ENCODE results near the gene RAD51B. TPM values are rescaled to one million over a fixed set of nuclear protein-coding genes. Genes with fewer than 3 reads are reported as not detected.

The RAD51B gene
- total RNA-seq, 1 experiment from 2014 or later: 14.2 TPM

- TF ChIP-seq OVOL2 (CRISPR knock-in tag; IDR thresholded peaks at IDR 0.05; ENCODE audit: borderline replicate concordance) (no peak), HMGA2 (CRISPR knock-in tag; IDR thresholded peaks at IDR 0.05) (no peak), ZSCAN18 (CRISPR knock-in tag; IDR thresholded peaks at IDR 0.05) (no peak), ERG (CRISPR knock-in tag; IDR thresholded peaks at IDR 0.05) (no peak)
Measured at GRCh38 chr14:68106905-68107304, 287.3 kb downstream of the RAD51B start (continued).

- POLR2A ChIA-PET: no interaction called here
- no peaks in the 10 kb centered on the region for H3K27me3 Mint-ChIP-seq (ENCODE audit: low read depth)
- no peak overlapping the region for H3K27ac Mint-ChIP-seq
- H3K4me3 Mint-ChIP-seq: no peak overlapping the region
- DNase-seq (ENCODE audit: low spot score): no peak
- ATAC-seq: no peak
- H3K36me3 Mint-ChIP-seq: no peaks in the 10 kb centered on the region
- TF ChIP-seq SMAD3 (CRISPR knock-in tag; IDR thresholded peaks at IDR 0.05; ENCODE audit: borderline replicate concordance) (no peak), ZNF232 (CRISPR knock-in tag; IDR thresholded peaks at IDR 0.05) (no peak), ZNF532 (CRISPR knock-in tag; IDR thresholded peaks at IDR 0.05; ENCODE audit: borderline replicate concordance) (no peak)
- peaks cover 55% of the 10 kb centered on the region for H3K4me1 Mint-ChIP-seq
- CTCF ChIA-PET: no interaction called here
- H3K9me3 Mint-ChIP-seq: no peaks in the 10 kb centered on the region
Measured at GRCh38 chr14:68109132-68109900, 289.7 kb downstream of the RAD51B start.

- TF ChIP-seq MLX (CRISPR knock-in tag; IDR thresholded peaks at IDR 0.05) (no peak), GTF2I (CRISPR knock-in tag; conservative IDR thresholded peaks at IDR 0.05) (no peak), TP53 (CRISPR knock-in tag; IDR thresholded peaks at IDR 0.05) (no peak), ZNF396 (CRISPR knock-in tag; IDR thresholded peaks at IDR 0.05; ENCODE audit: borderline replicate concordance) (no peak), TCF7 (CRISPR knock-in tag; IDR thresholded peaks at IDR 0.05; ENCODE audit: low read depth) (no peak), PREB (CRISPR knock-in tag; IDR thresholded peaks at IDR 0.05; ENCODE audit: borderline replicate concordance) (no peak), NFE2L1 (CRISPR knock-in tag; IDR thresholded peaks at IDR 0.05) (no peak)
- H3K36me3 Mint-ChIP-seq: no peaks in the 10 kb centered on the region
- peaks cover 41% of the 10 kb centered on the region for H3K4me1 Mint-ChIP-seq
- no peaks in the 10 kb centered on the region for H3K9me3 Mint-ChIP-seq
- no peaks in the 10 kb centered on the region for H3K27me3 Mint-ChIP-seq (ENCODE audit: low read depth)
- DNase-seq (ENCODE audit: low spot score) (no peak), ATAC-seq (no peak)
- H3K27ac Mint-ChIP-seq: no peak overlapping the region
- CTCF ChIA-PET: no interaction called here
- H3K4me3 Mint-ChIP-seq: no peak overlapping the region
- POLR2A ChIA-PET: no interaction called here
Measured at GRCh38 chr14:68111097-68111852, 291.7 kb downstream of the RAD51B start.
